NCI-H1694 (cell line): ENCODE measurements around the gene ZNF792.
"Not testable (repeated sequence)": the region's sequence is repeated elsewhere in the genome, so short reads cannot be mapped to it uniquely, and the experiment has no call there.

Experiments used
- DNase-seq: peaks from one replicate; lab custom pipeline; 2025; lab: John Stamatoyannopoulos, UW

The ZNF792 gene

DNA sequence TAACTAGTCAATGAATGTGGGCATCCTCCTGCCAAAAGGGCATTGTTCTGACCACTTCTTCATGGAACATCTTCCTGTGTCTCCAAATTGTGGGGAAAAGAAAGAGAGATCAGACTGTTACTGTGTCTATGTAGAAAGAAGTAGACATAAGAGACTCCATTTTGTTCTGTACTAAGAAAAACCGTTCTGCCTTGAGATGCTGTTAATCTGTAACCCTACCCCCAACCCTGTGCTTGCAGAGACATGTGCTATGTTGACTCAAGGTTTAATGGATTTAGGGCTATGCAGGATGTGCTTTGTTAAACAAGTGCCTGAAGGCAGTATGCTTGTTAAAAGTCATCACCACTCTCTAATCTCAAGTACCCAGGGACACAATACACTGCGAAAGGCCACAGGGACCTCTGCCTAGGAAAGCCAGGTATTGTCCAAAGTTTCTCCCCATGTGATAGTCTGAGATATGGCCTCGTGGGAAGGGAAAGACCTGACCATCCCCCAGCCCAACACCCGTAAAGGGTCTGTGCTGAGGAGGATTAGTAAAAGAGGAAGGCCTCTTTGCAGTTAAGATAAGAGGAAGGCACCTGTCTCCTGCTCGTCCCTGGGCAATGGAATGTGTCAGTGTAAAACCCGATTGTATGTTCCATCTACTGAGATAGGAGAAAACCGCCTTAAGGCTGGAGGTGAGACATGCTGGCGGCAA, 43.8 kb downstream of the ZNF792 start:
- not testable (repeated sequence) for DNase-seq

DNA sequence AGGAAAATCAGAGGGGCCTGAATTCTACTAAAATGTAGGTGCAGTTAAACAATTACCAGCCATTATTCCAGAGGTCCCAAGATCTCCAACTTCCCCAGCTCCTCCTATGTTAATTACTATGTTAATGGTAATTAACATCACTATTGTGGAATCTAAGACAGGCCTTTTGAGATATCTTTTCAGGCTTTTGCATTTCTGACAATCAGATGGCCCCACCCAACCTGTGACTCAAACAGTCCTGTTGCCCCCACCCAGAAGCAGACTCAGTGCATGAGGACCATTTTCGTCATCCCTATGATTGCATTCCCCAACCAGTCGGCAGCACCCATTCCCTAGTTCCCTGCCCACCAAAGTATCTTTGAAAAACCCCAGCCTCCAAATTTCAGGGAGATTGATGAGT, 45.8 kb downstream of the ZNF792 start:
- no peak for DNase-seq

DNA sequence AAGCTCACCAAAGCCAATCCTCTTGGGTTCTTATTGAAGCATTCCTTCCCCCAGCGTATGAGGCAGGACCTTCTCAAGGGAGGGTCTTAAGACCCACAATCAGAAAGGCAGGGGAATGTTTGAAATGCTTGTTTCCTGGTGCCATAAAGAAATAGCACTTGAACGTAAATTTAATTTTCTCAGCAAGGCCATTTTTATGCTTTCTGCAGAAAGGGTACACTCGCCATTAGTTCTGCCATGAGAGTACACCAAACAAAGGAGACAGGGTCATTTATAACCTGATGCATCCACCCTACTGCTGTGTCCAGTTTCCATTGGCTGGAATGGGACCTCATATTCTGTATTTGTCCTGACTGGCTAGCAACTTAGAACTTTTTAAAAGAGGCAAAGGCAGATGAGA, 46.9 kb downstream of the ZNF792 start:
- DNase-seq, result not testable (repeated sequence)

DNA sequence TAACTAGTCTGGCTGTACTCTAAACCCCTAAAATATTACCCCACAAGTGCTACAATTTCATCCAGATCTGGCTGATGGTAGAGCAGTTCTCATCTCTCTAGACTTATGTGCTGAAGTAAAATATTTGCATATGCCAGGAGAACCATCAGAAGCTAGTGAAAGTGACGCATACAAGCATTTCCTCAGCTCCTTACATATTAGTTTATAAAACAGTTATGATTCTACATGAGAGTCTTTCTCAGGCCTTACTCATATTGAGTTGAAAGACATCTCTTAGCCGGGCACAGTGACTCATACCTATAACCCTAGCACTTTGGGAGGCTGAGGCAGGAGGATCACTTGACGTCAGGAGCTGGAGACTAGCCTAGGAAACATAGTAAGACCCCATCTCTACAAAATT, 53.3 kb downstream of the ZNF792 start:
- DNase-seq, result no peak
